SU-DHL-6 (cell line): ENCODE measurements around the gene LMO7.

Source experiments
- CTCF ChIP-seq: fragments of 200-600 bp; sonication (generic); IDR thresholded peaks from one replicate; pipeline ENCODE4 v1.5.1; 2017; ENCODE audit warnings: antibody characterized with exemption, mild to moderate bottlenecking, low read length, moderate library complexity; ENCODE audit not compliant: insufficient read depth, poor library complexity, severe bottlenecking
- EZH2phosphoT487 ChIP-seq: fragments of 200-600 bp; sonication (generic), shearing (Covaris generic); conservative IDR thresholded peaks from 2 replicates; pipeline ENCODE4 v1.6.1; 2018; ENCODE audit warnings: mild to moderate bottlenecking, antibody characterized with exemption, low read length, moderate library complexity, mixed read lengths

- TF ChIP-seq CTCF (no peak), EZH2phosphoT487 (no peak)
These were observed 240.9 kb downstream of the LMO7 start for GRCh38 chr13:75877071-75877470.
